ENCODE data around the gene RABGGTA.
"Not testable (repeated sequence)": the region's sequence is repeated elsewhere in the genome, so short reads cannot be mapped to it uniquely, and the experiment has no call there.

RABGGTA gene

DNA sequence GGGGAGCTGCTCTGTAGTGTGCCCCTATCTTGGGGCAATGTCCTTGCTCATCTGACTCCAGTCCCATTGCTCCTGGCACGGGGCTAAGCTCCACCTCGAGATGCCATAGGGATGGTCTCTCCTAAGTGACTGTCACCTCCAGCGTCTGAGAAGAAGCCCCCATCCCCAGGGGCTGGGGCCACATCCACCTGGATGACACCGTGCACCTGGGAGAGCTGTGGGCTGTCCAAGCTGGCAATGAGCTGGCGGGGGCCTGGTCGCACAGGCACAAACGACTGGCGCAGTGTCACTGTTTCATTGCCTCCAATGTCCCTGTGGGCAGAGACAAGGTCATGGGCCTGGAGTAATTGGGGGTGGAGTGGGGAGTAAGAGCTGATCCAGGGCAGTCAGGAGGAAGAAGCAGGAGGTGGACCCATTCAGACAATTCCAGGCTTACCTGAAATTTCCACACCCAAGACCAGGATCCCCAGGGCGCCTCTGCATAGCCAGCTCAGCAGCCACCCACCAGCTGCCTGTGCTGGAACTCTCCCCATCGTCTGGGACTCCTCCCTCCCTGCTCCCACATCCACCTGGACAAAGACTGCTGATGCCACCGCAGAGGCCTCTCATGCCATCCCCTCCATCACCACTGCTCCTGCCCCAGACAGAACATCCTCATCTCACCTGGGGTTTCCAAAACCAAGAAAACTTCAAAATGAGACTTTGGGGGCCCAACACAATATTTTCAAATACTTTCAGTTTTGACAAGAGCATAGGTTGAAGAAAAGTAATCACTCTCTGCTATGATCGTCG lies 22.0 kb downstream of the RABGGTA start:
- H3K9me3 ChIP-seq (ENCODE audit: control insufficient read depth in 2 of 2, low read length in 2 of 2): no peaks in the 10 kb centered on the region
- no peaks in the 10 kb centered on the region for H3K27me3 ChIP-seq (ENCODE audit: control insufficient read depth in 1 of 2, insufficient read depth in 2 of 2, low read length in 2 of 2)
- H3K4me1 ChIP-seq (ENCODE audit: control insufficient read depth, insufficient read depth, low read length): no peaks in the 10 kb centered on the region
- no peaks in the 10 kb centered on the region for H3K36me3 ChIP-seq (ENCODE audit: control insufficient read depth in 2 of 2, insufficient read depth in 2 of 2, low read length in 2 of 2)
- H3K4me3 ChIP-seq (ENCODE audit: low read length in 2 of 2): no peak overlapping the region
- H3K9ac ChIP-seq (ENCODE audit: low read length in 2 of 2): no peak overlapping the region
- no peak overlapping the region for H3K27ac ChIP-seq (ENCODE audit: low read length)

GRCh38 chr14:24247422-24247821 lies 24.0 kb downstream of the RABGGTA start:
- Histone ChIP-seq H3K4me3 (ENCODE audit: low read length in 2 of 2) (no peak overlapping the region), H3K9me3 (ENCODE audit: control insufficient read depth in 2 of 2, low read length in 2 of 2) (no peaks in the 10 kb centered on the region), H3K4me1 (ENCODE audit: control insufficient read depth, insufficient read depth, low read length) (peaks cover 9% of the 10 kb centered on the region), H3K27ac (ENCODE audit: low read length) (no peak overlapping the region), H3K36me3 (ENCODE audit: control insufficient read depth in 2 of 2, insufficient read depth in 2 of 2, low read length in 2 of 2) (no peaks in the 10 kb centered on the region), H3K9ac (ENCODE audit: low read length in 2 of 2) (no peak overlapping the region), H3K27me3 (ENCODE audit: control insufficient read depth in 1 of 2, insufficient read depth in 2 of 2, low read length in 2 of 2) (no peaks in the 10 kb centered on the region)

GRCh38 chr14:24246765-24247212 lies 24.6 kb downstream of the RABGGTA start:
- Histone ChIP-seq H3K4me3 (ENCODE audit: low read length in 2 of 2) (no peak overlapping the region), H3K4me1 (ENCODE audit: control insufficient read depth, insufficient read depth, low read length) (peaks cover 13% of the 10 kb centered on the region), H3K27ac (ENCODE audit: low read length) (no peak overlapping the region), H3K9me3 (ENCODE audit: control insufficient read depth in 2 of 2, low read length in 2 of 2) (no peaks in the 10 kb centered on the region), H3K27me3 (ENCODE audit: control insufficient read depth in 1 of 2, insufficient read depth in 2 of 2, low read length in 2 of 2) (no peaks in the 10 kb centered on the region), H3K36me3 (ENCODE audit: control insufficient read depth in 2 of 2, insufficient read depth in 2 of 2, low read length in 2 of 2) (no peaks in the 10 kb centered on the region), H3K9ac (ENCODE audit: low read length in 2 of 2) (no peak overlapping the region)

- not testable (repeated sequence) for H3K9ac ChIP-seq (ENCODE audit: low read length in 2 of 2); H3K9me3 ChIP-seq (ENCODE audit: control insufficient read depth in 2 of 2, low read length in 2 of 2); H3K4me3 ChIP-seq (ENCODE audit: low read length in 2 of 2); H3K27ac ChIP-seq (ENCODE audit: low read length); H3K36me3 ChIP-seq (ENCODE audit: control insufficient read depth in 2 of 2, insufficient read depth in 2 of 2, low read length in 2 of 2); H3K27me3 ChIP-seq (ENCODE audit: control insufficient read depth in 1 of 2, insufficient read depth in 2 of 2, low read length in 2 of 2)
- H3K4me1 ChIP-seq (ENCODE audit: control insufficient read depth, insufficient read depth, low read length): peaks cover 26% of the 10 kb centered on the region
Observed at GRCh38 chr14:24245350-24245749, 26.0 kb downstream of the RABGGTA start.

DNA sequence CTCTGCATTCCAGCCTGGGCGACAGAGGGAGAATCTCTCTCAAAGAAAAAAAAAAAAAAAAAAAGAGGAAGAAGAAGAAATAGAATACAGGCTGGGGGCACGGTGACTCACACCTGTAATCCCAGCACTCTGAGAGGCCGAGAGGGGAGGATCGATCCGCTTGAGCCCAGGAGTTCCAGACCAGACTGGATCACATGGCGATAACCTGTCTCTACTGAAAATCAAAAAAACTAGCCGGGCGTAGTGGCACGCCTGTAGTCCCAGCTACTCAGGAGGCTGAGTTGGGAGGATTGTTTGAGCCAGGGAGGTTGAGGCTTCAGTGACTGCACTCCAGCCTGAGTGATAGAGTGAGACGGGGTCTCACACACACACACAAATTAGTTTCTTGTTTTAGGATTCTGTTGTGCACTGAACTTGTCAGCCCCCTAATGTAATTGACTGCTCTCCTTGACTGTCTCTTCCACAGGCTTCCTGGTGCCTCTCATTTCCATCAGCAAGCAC lies 28.0 kb downstream of the RABGGTA start:
- H3K36me3 ChIP-seq (ENCODE audit: control insufficient read depth in 2 of 2, insufficient read depth in 2 of 2, low read length in 2 of 2): peaks cover 21 to 26% of the 10 kb centered on the region in 2 donors
- H3K27me3 ChIP-seq (ENCODE audit: control insufficient read depth in 1 of 2, insufficient read depth in 2 of 2, low read length in 2 of 2): no peaks in the 10 kb centered on the region
- peaks cover 38% of the 10 kb centered on the region for H3K4me1 ChIP-seq (ENCODE audit: control insufficient read depth, insufficient read depth, low read length)
- H3K4me3 ChIP-seq (ENCODE audit: low read length in 2 of 2): peak overlapping the region; percentile 94 to 96
- H3K27ac ChIP-seq (ENCODE audit: low read length): peak overlapping the region; percentile 98
- peak overlapping the region; percentile 98 for H3K9ac ChIP-seq (ENCODE audit: low read length in 2 of 2)
- H3K9me3 ChIP-seq (ENCODE audit: control insufficient read depth in 2 of 2, low read length in 2 of 2): no peaks in the 10 kb centered on the region

DNA sequence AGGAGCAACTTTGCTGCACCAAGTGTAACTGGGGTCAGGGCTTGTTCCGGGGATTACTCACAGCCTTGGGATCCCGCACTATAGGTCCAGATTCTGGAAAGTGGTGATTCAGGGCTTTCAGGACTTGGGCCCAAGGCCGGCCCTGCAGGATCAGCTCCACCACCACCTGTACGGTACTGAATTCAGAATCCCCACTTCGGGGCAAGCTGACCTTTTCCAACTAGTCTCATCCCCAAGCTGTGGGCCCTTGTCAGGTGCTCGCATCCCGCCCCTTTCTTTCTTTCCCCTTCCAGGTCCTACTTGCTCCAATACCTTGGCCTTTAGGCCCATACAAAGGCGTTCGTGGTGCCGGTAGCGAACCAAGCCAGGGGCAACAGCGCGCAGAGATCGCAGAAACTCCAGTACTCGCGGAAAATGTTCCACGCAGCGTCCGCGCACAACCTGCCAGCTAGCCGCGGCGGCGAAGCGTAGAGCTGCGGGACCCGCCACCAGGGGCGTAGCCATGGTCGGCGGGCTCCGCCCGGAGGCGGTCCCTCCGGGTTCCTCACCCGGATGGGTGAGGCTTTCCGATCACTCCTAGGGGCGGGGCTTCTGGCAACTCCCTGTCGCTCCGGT lies 29.5 kb downstream of the RABGGTA start:
- Histone ChIP-seq H3K9ac (ENCODE audit: low read length in 2 of 2) (peak overlapping the region; percentile 98), H3K36me3 (ENCODE audit: control insufficient read depth in 2 of 2, insufficient read depth in 2 of 2, low read length in 2 of 2) (peaks cover 36 to 40% of the 10 kb centered on the region in 2 donors), H3K9me3 (ENCODE audit: control insufficient read depth in 2 of 2, low read length in 2 of 2) (no peaks in the 10 kb centered on the region), H3K4me3 (ENCODE audit: low read length in 2 of 2) (peak overlapping the region; percentile 94 to 96), H3K4me1 (ENCODE audit: control insufficient read depth, insufficient read depth, low read length) (peaks cover 38% of the 10 kb centered on the region), H3K27me3 (ENCODE audit: control insufficient read depth in 1 of 2, insufficient read depth in 2 of 2, low read length in 2 of 2) (no peaks in the 10 kb centered on the region), H3K27ac (ENCODE audit: low read length) (peak overlapping the region; percentile 98)

DNA sequence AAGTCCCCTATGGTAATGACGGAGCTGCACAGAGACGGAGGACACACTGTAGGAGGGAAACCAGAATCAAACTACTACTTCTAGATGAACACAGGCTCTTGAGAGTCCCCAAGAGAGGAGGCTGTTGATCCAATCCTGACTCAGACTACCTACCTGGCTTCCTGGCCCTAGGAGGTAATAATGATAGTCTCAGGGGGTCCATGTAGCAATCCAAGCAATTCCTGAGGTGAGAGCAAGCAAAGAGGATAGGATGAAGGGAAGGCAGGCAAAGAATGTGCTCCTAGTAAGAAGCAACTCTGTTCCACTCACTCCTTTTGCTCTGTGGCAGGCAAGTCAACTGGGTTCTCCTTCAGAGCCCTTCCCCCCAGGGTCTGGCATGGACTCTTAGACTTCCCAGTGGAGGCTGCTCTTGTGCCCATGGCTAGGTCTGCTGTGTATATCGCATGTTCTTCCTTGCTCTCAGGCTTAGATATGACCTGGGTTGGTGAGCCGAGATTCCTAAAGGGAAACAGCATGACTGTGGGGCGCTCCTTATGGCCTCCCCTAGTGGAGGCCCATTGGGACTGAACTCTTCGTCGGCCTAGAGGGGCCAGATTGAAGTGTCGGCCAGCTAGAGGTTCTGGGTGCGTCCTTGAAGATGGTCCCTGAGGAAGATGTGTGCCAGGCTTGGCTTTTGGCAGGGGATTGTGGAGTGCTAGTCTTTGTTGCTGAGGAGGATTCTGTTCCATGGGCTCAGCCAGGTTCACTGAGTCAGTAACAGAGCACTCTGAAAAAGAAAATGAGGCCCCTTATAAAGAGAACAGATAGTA lies 31.1 kb downstream of the RABGGTA start:
- Histone ChIP-seq H3K4me3 (ENCODE audit: low read length in 2 of 2) (peak overlapping the region in 1 of 2 donors; percentile 35), H3K27ac (ENCODE audit: low read length) (no peak overlapping the region), H3K9me3 (ENCODE audit: control insufficient read depth in 2 of 2, low read length in 2 of 2) (no peaks in the 10 kb centered on the region), H3K9ac (ENCODE audit: low read length in 2 of 2) (peak overlapping the region; percentile 29 to 98), H3K36me3 (ENCODE audit: control insufficient read depth in 2 of 2, insufficient read depth in 2 of 2, low read length in 2 of 2) (peaks cover 50 to 51% of the 10 kb centered on the region in 2 donors), H3K4me1 (ENCODE audit: control insufficient read depth, insufficient read depth, low read length) (peaks cover 38% of the 10 kb centered on the region), H3K27me3 (ENCODE audit: control insufficient read depth in 1 of 2, insufficient read depth in 2 of 2, low read length in 2 of 2) (no peaks in the 10 kb centered on the region)

- H3K4me1 ChIP-seq (ENCODE audit: control insufficient read depth, insufficient read depth, low read length): peaks cover 45% of the 10 kb centered on the region
Observed at GRCh38 chr14:24238527-24239037, 32.8 kb downstream of the RABGGTA start.

DNA sequence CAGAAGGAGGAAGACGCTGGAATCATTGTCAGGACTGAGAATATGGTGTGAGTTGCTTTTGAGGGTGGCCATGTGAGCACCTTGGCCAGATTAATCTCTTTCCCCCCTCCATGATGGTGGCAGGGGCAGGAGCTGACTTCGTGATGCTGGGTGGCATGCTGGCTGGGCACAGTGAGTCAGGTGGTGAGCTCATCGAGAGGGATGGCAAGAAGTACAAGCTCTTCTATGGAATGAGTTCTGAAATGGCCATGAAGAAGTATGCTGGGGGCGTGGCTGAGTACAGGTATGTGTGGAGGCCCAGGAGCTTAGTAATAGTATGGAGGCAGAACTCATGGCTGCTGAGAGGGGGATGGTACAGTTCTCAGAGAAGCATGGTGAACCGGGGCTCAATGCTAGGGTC lies 33.3 kb downstream of the RABGGTA start:
- Histone ChIP-seq H3K4me3 (ENCODE audit: low read length in 2 of 2) (no peak overlapping the region), H3K36me3 (ENCODE audit: control insufficient read depth in 2 of 2, insufficient read depth in 2 of 2, low read length in 2 of 2) (peaks cover 50 to 58% of the 10 kb centered on the region in 2 donors), H3K9me3 (ENCODE audit: control insufficient read depth in 2 of 2, low read length in 2 of 2) (no peaks in the 10 kb centered on the region), H3K27me3 (ENCODE audit: control insufficient read depth in 1 of 2, insufficient read depth in 2 of 2, low read length in 2 of 2) (no peaks in the 10 kb centered on the region), H3K9ac (ENCODE audit: low read length in 2 of 2) (peak overlapping the region in 1 of 2 donors; percentile 13), H3K4me1 (ENCODE audit: control insufficient read depth, insufficient read depth, low read length) (peaks cover 45% of the 10 kb centered on the region), H3K27ac (ENCODE audit: low read length) (no peak overlapping the region)

More at GRCh38 chr14:24238527-24239037, 32.8 kb downstream of the RABGGTA start:
- H3K27ac ChIP-seq (ENCODE audit: low read length): no peak overlapping the region
- H3K36me3 ChIP-seq (ENCODE audit: control insufficient read depth in 2 of 2, insufficient read depth in 2 of 2, low read length in 2 of 2): peaks cover 50 to 58% of the 10 kb centered on the region in 2 donors
- no peak overlapping the region for H3K4me3 ChIP-seq (ENCODE audit: low read length in 2 of 2)
- H3K9me3 ChIP-seq (ENCODE audit: control insufficient read depth in 2 of 2, low read length in 2 of 2): no peaks in the 10 kb centered on the region
- no peaks in the 10 kb centered on the region for H3K27me3 ChIP-seq (ENCODE audit: control insufficient read depth in 1 of 2, insufficient read depth in 2 of 2, low read length in 2 of 2)
- H3K9ac ChIP-seq (ENCODE audit: low read length in 2 of 2): no peak overlapping the region

- Histone ChIP-seq H3K9ac (ENCODE audit: low read length in 2 of 2) (no peak overlapping the region), H3K27ac (ENCODE audit: low read length) (no peak overlapping the region), H3K36me3 (ENCODE audit: control insufficient read depth in 2 of 2, insufficient read depth in 2 of 2, low read length in 2 of 2) (peaks cover 50 to 58% of the 10 kb centered on the region in 2 donors), H3K9me3 (ENCODE audit: control insufficient read depth in 2 of 2, low read length in 2 of 2) (no peaks in the 10 kb centered on the region), H3K4me3 (ENCODE audit: low read length in 2 of 2) (no peak overlapping the region), H3K4me1 (ENCODE audit: control insufficient read depth, insufficient read depth, low read length) (peaks cover 45% of the 10 kb centered on the region), H3K27me3 (ENCODE audit: control insufficient read depth in 1 of 2, insufficient read depth in 2 of 2, low read length in 2 of 2) (no peaks in the 10 kb centered on the region)
Observed at GRCh38 chr14:24237463-24237955, 33.9 kb downstream of the RABGGTA start.
